Progenitor cell of endocrine pancreas (in vitro differentiated cells): ENCODE results near the gene TBKBP1. TPM values are rescaled to one million over a fixed set of nuclear protein-coding genes. Genes with fewer than 3 reads are reported as not detected.

ENCODE experiments used
- DNase-seq: peaks from one replicate; pipeline ENCODE4 v3.0.0; 2021; ENCODE audit warnings: low spot score; ENCODE audit not compliant: unreplicated experiment
- H3K27ac Mint-ChIP-seq: 2 replicates; pipeline ENCODE4 v1.8.0; 2021; ENCODE audit warnings: mild to moderate bottlenecking, moderate library complexity, mixed read lengths
- H3K27me3 Mint-ChIP-seq: 2 replicates; pipeline ENCODE4 v1.8.0; 2021; ENCODE audit warnings: mixed read lengths
- H3K36me3 Mint-ChIP-seq: 2 replicates; pipeline ENCODE4 v1.8.0; 2022; ENCODE audit warnings: mixed read lengths; ENCODE audit not compliant: insufficient read depth
- H3K4me1 Mint-ChIP-seq: 2 replicates; pipeline ENCODE4 v1.8.0; 2021; ENCODE audit warnings: low read depth, mixed read lengths
- H3K4me3 Mint-ChIP-seq: 2 replicates; pipeline ENCODE4 v1.8.0; 2021; ENCODE audit warnings: low read depth, mild to moderate bottlenecking, moderate library complexity, mixed read lengths
- H3K9me3 Mint-ChIP-seq: 2 replicates; pipeline ENCODE4 v1.8.0; 2021; ENCODE audit warnings: low read depth, mixed read lengths
- total RNA-seq: library from RNA; stranded (reverse); gene quantifications from 2 replicates; pipeline ENCODE4 v1.2.1, GENCODE V29; 2021
- TF ChIP-seq, protein P1 (sequence below): fragments of 200-600 bp; sonication (generic); IDR thresholded peaks from one replicate; pipeline ENCODE4 v1.5.0; 2021; ENCODE audit warnings: antibody characterized with exemption, mild to moderate bottlenecking; ENCODE audit not compliant: unreplicated experiment

Gene TBKBP1
- total RNA-seq, 1 donor from 2014 or later = 21.7 TPM

DNA sequence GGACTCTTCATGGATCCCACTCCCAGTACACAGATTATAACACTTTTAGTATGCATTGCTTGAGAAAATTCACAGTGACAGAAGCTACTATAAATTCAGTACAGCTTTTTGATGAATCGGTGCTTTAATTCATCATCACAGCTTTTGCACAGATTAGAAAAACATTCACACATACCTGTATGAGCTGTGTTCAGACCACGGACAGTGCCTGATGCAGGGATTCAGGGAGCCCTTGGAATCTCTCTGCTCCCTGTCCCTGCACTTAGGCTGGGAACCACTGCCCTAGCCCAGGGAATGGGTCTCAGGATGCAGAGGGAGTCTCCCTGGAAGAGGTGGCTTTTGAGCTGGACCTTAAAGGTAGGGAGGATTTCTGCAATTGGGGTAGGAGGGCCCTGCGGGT lies 13.9 kb downstream of the TBKBP1 start:
- Mint-ChIP-seq H3K9me3 (no peaks in the 10 kb centered on the region), H3K27ac (no peak overlapping the region), H3K4me1 (no peaks in the 10 kb centered on the region), H3K4me3 (no peak overlapping the region), H3K27me3 (peaks cover 23% of the 10 kb centered on the region), H3K36me3 (peaks cover 11% of the 10 kb centered on the region)
- no peak for DNase-seq
- TF ChIP-seq, protein P1, sequence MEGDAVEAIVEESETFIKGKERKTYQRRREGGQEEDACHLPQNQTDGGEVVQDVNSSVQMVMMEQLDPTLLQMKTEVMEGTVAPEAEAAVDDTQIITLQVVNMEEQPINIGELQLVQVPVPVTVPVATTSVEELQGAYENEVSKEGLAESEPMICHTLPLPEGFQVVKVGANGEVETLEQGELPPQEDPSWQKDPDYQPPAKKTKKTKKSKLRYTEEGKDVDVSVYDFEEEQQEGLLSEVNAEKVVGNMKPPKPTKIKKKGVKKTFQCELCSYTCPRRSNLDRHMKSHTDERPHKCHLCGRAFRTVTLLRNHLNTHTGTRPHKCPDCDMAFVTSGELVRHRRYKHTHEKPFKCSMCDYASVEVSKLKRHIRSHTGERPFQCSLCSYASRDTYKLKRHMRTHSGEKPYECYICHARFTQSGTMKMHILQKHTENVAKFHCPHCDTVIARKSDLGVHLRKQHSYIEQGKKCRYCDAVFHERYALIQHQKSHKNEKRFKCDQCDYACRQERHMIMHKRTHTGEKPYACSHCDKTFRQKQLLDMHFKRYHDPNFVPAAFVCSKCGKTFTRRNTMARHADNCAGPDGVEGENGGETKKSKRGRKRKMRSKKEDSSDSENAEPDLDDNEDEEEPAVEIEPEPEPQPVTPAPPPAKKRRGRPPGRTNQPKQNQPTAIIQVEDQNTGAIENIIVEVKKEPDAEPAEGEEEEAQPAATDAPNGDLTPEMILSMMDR = no peak

DNA sequence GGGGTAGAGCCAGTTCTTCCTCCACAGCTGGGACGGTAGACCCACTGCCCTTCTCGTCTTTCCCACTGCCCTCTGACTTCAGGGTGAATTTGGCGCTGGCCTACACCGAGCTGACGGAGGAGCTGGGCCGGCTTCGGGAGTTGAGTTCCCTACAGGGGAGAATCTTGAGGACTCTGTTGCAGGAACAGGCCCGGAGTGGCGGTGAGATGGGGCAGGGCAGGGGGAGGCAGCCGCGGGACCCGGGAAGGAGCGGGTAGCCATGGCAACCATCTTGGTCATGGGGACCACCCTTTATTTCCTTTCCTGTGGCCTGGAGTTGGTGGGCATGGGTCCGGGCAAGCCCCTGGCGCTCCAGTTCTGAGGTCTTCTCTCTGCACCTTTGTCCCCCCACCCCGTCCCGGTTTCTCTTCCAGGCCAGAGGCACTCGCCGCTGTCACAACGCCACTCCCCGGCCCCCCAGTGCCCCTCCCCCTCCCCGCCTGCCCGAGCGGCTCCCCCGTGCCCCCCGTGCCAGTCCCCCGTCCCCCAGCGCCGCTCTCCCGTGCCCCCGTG lies 14.4 kb downstream of the TBKBP1 start:
- H3K27me3 Mint-ChIP-seq = peaks cover 28% of the 10 kb centered on the region
- H3K36me3 Mint-ChIP-seq = peaks cover 11% of the 10 kb centered on the region
- TF ChIP-seq, protein P1 = no peak
- H3K27ac Mint-ChIP-seq = no peak overlapping the region
- H3K9me3 Mint-ChIP-seq = no peaks in the 10 kb centered on the region
- H3K4me3 Mint-ChIP-seq = no peak overlapping the region
- H3K4me1 Mint-ChIP-seq = no peaks in the 10 kb centered on the region
- no peak for DNase-seq

DNA sequence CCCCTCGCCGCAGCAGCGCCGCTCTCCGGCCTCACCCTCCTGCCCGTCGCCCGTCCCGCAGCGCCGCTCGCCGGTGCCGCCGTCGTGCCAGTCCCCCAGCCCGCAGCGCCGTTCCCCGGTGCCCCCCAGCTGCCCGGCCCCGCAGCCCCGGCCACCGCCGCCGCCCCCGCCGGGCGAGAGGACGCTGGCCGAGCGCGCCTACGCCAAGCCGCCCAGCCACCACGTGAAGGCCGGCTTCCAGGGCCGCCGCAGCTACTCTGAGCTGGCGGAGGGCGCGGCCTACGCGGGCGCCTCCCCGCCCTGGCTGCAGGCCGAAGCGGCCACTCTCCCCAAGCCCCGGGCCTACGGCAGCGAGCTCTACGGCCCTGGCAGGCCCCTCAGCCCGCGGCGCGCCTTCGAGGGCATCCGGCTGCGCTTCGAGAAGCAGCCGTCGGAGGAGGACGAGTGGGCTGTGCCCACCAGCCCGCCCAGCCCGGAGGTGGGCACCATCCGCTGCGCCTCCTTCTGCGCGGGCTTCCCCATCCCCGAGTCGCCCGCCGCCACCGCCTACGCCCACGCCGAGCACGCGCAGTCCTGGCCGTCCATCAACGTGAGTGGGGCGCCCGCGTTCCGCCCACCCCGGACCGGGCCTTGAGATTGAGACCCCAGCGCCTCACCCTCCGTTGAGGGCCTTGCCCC lies 15.0 kb downstream of the TBKBP1 start:
- Mint-ChIP-seq H3K9me3 (no peaks in the 10 kb centered on the region), H3K27ac (no peak overlapping the region), H3K4me1 (no peaks in the 10 kb centered on the region), H3K36me3 (peaks cover 10% of the 10 kb centered on the region), H3K27me3 (peaks cover 35% of the 10 kb centered on the region), H3K4me3 (no peak overlapping the region)
- TF ChIP-seq, protein P1 = no peak
- DNase-seq = no peak

DNA sequence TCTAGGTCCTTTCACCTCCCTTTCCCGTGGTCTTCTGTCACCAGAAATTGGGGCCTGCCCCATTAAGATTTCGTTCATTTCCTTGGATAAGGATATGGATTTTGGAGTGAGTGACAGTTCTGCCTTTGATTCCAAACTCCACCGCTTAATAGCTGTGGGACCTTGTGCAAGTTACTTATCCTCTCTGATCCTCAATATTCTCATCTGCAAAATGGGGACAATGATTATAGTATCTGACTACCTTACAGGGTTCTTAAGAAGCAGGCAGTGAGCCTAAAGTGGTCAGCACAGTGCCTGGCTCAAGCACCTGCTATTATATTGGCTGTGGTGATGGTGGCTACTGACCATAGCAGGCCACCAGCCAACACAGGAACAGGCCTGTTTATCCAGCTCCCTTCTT lies 15.6 kb downstream of the TBKBP1 start:
- no peaks in the 10 kb centered on the region for H3K4me1 Mint-ChIP-seq
- no peak for DNase-seq
- TF ChIP-seq, protein P1 = no peak
- no peak overlapping the region for H3K4me3 Mint-ChIP-seq
- peaks cover 39% of the 10 kb centered on the region for H3K27me3 Mint-ChIP-seq
- H3K9me3 Mint-ChIP-seq = no peaks in the 10 kb centered on the region
- H3K27ac Mint-ChIP-seq = no peak overlapping the region
- H3K36me3 Mint-ChIP-seq = peaks cover 8% of the 10 kb centered on the region

DNA sequence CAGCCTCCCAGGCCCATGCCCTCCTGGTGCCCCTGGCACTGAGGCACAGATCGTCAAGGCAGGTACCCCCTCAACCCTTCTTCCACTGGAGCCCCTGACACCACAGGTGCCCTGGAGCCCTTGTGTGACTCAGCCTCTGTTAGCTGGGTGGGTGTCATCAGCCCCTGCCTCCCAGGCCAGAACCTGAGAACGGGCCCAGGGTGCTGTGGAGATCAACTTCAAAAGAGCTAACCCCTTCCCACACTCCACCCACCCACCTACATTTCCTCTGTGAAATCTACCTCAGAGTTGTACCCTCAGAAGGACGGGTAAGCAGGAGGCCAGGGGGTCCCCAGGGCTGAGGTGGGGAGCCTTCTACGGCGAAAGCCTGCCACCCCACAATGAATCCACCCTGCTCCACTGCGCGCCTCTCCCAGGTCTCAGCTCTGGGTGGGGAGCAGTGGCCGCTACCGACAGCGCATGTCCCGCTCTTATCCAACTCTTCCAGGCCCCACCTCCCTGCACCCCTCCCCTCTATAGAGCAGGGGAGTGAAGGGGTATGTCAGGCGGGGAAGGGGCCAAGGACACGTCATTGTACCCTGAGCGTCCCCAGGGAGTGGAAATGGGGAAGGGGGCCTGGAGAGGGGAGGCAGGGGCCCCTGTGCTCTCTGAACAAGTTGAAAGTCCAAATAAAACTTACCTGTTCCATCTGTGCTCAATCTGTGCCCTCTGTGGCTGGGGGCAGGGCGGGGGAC lies 17.6 kb downstream of the TBKBP1 start:
- H3K4me3 Mint-ChIP-seq = no peak overlapping the region
- H3K4me1 Mint-ChIP-seq = no peaks in the 10 kb centered on the region
- TF ChIP-seq, protein P1 = no peak
- peaks cover 8% of the 10 kb centered on the region for H3K36me3 Mint-ChIP-seq
- no peak overlapping the region for H3K27ac Mint-ChIP-seq
- peaks cover 51% of the 10 kb centered on the region for H3K27me3 Mint-ChIP-seq
- no peaks in the 10 kb centered on the region for H3K9me3 Mint-ChIP-seq
- DNase-seq = no peak
